GM21526 (cell line): ENCODE data around the gene PYGB.
"Not testable (repeated sequence)": the region's sequence is repeated elsewhere in the genome, so short reads cannot be mapped to it uniquely, and the experiment has no call there.

Source experiments
- ATAC-seq: cut with Tn5 transposase; IDR thresholded peaks from one replicate; pipeline ENCODE4 v1.9.1; 2021; ENCODE audit warnings: moderate library complexity; ENCODE audit not compliant: unreplicated experiment, low FRiP score

The PYGB gene

DNA sequence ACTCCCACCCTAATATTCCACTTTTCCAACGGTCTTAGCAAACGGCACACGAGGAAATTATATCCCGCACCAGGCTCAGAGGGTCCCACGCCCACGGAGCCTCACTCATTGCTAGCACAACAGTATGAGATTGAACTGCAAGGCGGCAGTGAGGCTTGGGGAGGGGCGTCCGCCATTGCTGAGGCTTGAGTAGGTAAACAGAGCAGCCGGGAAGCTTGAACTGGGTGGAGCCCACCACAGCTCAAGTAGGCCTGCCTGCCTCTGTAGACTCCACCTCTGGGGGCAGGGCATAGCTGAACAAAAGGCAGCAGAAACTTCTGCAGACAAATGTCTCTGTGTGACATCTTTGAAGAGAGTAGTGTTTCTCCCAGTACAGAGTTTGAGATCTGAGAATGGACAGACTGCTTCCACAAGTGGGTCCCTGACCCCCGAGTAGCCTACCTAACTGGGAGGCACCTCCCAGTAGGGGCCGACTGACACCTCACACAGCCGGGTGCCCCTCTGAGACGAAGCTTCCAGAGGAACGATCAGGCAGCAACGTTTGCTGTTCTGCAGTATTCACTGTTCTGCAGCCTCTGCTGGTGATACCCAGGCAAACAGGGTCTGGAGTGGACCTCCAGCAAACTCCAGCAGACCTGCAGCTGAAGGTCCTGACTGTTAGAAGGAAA is 13.0 kb downstream of the PYGB start:
- not testable (repeated sequence) for ATAC-seq

DNA sequence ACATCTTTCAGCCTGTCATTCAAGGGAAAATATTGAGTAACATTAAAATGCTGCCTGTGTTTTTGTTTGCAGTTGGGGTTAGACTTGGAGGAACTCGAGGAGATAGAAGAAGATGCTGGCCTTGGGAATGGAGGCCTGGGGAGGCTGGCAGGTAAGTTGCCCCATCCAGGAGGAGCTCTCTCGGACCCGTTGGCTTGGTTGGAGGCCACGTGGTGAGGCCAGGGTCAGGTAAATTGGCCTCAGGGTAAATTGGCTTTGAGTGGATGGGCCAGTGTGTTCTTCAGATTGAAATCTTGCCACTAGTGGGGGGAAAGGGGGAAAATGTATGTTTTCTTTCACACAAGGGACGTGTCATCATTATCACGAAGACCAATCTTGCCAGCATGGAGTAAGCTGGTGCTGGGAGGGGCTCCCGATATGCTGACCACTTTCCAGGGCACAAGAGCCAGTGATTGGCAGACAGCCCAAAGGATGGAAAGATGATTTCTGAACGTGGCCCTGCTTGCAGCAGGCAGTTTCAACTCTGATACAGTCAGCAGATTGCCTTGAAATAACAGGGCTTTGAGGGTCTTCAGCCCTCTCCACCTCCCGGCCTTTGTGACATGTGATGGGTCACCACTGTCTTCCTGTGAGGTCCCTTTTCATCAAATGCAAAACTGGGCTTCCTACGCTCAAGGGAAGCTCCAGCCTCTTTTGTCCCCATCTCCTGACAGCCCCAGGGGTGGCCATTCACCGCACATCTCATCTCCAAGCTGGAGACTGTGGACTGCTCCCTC is 21.4 kb downstream of the PYGB start:
- no peak for ATAC-seq

DNA sequence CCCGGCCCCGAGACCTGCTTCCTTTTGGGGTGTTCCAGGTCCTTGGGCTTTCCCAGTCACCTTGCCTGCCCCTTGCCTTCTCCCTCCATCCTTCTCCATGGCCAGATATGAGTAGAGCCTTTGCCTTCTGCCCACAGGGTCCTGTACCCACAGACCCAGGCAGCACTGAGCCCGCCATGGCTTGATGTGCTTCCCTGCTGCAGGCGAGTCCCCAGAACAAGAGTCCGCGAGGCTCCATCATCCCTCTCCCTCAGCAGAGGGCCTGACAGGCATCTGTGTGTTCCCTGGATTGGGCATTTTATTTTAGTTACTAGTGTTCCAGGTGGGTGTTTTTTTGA is 21.9 kb downstream of the PYGB start:
- no peak for ATAC-seq

DNA sequence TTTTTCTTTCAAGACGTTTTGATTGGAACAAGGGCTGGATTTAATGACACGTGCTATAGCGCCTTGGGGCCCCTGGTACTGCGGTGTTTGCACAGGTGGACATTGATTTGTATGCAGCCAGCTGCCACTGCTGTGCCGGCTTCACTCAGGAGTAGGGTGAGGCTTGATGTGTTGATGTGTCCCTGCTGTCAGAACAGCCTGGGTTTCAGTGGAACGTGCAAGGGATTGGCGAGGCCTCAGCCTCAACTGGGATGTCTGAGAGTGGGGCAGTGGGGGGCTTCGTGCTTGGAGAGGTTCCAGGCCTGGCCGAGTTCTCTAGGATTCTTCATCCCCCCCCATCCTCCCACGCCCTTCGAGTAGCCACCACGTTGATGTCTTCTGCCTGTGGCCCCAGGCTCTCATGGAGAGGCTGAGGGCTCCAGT is 23.0 kb downstream of the PYGB start:
- no peak for ATAC-seq

DNA sequence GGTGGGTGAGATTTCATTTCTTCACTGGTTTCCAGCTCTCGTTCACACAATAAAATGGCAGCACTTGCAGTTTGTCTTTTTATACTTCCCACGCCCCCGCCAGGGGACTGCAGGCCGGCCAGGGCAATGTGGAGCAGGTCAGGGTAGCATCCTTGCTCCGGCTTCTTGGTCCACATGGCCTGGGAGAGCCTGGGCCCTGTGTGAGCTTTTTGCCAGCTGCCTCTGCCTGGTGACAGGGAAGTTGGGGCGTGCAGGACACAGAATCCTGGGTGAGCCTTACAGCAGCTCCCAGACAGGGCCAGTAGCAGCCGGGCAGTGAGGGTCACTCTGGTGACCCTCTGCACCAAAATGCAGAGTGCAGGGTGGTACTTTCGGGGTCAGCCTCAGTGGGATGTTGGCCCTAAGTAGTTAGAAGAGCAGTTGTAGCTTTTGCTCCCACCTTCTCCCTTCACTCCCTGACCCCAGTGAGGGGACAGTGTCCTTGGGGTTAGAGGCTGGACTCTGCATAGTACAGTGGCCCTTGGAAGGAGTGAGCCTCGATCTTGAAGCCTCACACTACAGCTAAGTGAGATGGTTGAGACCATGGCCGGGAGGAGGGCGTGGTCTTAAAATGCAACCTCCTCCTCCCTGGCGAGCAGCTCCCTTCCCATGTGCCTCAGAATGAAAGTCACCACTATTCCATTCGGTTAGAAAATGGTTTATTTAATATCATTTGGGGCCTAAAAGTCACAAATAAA is 23.8 kb downstream of the PYGB start:
- ATAC-seq = no peak

DNA sequence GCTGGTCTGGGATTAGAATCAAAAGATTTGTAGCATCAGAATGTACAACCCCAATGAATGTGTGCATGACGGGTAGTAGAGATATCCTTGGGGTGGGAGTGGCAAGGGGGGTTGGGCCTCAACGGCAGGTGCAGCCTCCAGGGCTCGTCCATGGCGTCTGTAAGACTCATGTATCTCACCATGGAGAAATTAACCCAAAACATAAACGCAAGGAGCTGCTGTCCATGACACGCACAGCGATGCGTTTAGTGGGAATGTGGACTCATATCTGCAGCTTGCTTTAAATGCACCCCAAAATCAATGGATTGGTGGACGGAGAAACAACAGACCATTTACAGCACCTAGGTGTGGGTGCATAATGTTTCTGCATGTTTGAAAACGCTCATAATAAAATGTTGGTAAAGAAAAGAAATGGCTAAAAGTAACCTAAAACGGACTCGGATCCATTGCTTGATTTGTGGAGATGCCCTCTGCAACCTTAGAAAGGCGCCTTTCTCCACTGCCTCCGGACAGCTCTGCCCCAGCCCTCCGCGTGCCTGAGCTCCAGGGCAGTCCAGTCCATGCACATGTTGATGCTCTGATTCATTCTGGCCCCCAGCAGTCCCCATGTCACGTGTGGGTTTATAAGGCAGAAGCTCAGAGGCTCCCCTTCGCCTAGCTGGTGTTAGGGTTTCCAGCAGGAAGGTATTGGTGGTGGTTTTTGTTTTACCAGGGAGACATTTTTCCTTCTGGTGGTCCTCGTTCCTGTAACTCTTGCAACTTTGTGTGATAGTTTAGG is 24.5 kb downstream of the PYGB start:
- ATAC-seq = no peak

DNA sequence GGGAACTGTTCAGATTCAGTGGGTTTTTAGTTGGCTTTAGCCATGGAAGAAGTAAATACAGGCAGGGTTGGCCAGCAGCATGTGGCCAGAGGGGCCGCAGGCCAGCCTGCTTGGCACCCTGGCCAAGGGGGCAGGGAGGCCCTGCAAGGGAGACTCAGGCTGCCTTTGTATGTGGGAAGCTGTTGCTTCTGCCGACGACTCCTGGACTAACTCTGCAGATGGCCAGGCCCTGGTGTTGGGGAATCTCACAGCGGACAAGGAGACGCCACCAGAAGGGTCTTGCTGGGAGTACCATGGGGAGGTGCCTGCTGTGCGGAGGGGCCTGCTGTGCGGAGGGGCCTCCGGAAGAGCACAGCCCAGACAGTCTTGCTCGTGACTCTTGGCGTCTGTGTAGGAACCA is 25.2 kb downstream of the PYGB start:
- no peak for ATAC-seq

DNA sequence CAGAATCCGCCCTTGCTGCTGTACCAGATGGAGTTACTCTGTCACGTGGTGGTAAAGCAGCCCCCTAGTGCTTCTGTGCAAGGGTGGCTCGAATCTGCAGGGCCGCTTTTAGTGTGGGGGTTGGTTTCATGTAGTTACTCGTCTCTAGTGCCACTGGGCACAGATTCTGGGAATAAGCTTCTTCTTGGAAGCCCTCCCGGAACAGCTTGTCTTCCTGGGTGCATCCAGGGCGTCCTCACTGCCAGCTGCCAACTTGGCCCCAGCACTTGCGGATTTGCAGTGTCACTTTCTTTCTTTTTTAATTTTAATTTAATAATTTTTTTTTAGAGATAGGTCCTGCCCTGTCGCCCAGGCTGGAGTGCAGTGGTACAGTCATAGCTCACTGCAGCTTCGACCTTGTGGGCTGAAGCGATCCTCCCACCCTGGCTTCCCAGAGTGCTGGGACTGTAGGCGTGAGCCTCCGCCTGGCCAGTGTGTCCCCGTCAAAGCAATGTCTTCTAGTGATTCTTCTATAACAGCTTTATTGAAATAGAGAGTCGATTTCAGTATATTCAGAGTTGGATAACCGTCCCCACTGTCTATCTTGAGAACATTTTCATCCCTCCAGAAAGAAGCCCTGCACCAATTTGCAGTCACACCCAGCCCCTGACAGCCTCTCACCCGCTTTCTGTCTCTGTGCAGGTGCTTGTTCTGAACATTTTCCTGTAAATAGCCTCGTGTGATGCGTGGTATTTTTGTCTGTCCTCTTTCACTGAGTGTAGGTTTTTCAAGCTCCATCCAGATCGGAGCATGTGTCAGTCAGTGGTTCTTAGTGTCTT is 25.9 kb downstream of the PYGB start:
- no peak for ATAC-seq

DNA sequence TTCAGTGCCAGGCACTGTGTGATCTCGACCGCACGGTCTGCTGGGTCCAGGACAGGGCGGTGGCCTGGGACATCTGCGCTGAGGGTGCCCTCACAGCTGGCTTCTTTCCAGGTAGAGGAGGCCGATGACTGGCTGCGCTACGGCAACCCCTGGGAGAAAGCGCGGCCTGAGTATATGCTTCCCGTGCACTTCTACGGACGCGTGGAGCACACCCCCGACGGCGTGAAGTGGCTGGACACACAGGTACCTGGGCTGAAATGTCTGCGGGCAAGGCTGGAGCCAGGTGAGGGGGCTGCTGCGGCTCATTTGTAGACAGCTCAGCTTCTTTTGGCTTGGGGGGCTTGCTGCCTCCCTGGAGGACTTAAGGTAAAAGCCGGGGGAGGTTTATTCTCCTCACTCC is 26.6 kb downstream of the PYGB start:
- no peak for ATAC-seq

DNA sequence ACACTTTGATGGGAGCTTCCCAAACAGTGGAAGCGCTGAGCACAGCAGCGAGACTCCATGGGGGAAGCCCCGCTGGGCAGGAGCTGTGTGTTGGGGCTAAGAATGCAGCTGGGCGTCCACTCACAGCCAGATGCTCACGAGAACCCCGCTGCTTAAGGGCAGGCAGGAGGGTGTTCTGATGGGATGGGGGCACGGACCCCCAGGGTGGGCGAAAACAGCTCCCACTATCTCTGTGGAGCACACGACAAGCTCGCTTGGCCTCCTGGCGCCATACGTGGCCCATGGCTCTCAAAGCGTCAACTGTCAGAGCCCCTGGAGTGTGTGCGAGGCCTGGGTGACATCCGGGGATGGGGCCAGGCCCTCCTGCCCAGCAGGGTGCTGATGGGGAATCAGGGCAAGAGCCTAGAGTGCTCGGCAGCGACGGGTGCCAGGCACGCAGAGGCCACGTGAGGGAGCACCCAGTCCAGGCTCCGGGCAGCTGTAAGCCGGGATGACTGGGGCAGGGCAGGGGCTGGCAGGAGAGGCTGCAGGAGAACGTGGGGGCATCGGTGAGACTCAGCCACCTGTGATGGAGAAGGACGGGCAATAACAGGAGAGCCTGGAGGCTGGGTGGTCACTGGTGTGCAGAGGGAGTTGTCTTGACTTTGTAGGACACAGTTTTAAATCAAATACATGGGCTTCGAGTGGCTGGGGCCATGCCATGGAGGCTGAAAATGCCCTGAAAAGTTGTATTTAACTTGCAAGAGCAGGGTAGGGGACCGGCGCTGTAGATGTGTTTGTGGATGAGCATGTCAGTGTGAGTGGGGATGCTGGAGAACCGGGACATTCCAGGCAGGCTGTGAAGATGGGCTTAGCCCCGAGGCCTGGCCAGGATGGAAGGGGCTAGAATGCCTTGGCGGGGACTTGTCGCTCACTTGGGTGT is 27.3 kb downstream of the PYGB start:
- ATAC-seq = no peak

DNA sequence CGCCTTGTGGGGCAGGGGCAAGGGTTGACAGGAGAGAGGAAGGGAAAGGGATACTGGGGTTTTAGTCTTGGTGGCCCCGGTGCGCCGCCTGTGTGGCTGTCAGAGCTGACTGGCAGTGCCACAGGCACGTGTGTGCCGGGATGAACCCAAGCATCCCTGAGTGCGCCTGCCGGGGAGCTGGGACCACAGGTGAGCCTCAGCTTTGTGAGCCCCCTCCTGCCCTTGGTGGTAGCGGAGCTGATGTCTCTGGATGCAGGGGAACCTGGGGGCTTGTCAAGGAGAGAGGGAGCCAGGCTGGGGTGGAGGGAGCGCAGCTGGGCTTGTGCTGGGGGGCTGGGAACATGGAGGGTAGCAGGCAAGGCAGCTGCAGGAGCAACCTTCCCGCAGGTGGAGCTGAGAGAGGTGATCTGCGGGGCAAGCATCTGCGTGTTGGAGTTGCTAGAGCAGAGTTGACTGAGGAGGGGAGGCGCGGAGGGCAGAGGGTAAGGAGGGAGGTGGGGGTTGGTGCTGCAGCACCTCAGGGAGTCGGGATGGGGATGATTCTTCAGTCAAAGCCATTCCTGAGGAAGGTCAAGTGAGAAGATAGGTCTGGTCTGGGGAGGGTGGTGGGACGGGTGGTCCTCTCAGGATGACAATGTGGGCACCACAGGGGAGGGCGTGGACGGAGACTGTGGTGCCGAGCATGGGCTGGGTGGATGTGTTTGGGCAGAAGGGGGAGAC is 28.1 kb downstream of the PYGB start:
- ATAC-seq = no peak

DNA sequence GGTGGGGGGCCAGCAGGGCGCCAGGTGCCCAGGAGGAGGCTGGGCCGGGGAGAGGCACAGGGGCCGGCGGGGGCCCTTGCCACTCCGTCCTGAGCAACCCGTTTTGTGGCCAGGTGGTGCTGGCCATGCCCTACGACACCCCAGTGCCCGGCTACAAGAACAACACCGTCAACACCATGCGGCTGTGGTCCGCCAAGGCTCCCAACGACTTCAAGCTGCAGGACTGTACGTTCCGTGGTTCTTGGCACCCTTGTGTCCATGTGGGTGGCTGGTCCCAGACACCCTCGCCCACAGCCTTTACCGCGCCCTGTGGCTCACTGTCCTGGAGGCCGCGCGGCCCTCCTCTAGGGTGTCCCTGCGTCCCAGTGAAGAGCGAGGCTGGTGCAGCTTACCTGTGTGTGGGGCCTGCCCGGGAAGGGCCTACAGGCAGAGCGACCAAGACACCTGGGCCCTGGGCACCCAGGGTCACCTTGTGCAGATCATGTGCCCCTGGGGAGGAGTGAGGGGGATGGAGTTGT is 28.7 kb downstream of the PYGB start:
- no peak for ATAC-seq

DNA sequence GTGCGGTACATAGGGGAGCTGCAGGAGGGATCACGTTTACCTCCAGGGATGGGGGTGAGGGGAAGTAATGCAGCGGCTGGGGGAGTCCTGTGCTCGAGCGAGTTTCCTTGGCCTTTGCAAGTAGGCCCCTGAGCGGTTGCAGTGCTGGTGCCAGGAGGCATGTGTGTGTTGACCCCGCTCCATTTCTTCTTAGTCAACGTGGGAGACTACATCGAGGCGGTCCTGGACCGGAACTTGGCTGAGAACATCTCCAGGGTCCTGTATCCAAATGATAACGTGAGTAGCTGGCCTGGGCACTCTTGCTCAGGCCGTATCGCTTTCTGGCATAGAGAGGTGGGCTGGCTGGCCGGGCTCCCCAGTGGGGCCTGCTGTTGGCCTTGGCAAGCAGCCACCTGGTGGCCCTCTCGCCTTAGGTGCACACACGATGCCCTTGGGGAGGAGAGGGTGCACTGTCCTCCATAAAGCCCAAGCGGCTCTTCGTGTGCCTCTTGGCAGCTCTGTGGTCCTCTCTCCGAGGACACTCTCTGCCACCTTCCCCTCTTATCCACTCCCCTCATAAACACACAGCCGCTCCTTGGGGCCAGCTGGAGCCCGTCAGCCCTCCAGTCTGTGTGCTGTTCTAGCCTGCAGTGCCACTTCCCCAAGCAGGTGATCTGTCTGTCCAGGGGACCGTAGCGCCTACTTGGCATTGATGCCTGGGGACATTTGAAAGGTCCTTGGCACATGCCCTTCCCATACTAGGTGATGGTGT is 29.3 kb downstream of the PYGB start:
- ATAC-seq = no peak

DNA sequence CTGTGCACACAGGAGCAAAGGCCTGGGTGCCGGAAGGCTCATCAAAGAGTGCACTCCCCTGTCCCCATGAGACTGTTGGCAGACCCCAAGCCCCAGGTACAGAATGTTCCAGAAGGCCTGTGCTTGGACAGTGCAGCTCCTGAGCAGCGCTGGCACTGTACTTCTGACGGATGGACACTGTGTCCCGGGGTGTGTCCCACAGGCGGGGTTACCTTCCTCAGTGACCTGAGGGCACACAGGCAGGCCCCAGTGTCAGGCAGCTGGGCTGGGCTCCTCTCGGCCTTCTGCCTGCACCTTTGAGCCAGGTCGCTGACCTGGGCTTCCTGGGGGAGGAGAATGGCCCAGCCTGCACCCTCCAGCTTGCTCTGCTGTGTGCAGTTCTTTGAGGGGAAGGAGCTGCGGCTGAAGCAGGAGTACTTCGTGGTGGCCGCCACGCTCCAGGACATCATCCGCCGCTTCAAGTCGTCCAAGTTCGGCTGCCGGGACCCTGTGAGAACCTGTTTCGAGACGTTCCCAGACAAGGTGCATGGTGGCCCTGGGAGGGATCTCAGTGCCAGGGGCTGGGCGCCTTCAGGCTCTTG is 30.1 kb downstream of the PYGB start:
- ATAC-seq = no peak

DNA sequence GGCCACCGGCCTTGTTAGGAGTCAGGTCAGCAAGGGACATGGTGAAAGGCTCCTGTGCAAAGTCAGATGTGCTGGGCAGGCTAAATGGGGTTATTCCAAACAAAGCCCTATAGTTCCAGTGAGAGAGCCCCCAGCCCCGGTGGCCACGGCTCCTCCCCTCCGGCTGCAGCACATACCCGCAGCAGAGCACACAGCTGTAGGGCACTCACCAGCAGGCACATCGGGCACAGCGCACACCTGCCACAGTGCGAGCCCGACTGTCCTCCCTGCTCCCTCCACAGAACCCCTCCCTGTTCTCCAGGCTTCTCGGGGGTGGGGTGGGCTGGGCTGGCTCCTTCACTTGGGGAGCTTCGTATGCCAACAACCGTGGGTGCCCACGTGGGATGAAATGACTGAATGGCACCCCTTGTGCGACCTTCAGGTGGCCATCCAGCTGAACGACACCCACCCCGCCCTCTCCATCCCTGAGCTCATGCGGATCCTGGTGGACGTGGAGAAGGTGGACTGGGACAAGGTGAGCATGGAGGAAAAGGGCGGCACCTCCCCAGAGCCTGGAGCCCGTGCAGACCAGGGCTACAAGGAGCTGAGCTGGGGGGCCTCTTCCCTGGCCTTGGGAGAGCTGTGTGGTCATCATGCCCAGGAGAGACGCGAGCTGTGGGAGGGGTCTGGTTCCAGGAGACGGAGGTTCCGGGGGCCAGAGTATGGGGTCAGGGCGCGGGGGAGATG is 30.9 kb downstream of the PYGB start:
- no peak for ATAC-seq

DNA sequence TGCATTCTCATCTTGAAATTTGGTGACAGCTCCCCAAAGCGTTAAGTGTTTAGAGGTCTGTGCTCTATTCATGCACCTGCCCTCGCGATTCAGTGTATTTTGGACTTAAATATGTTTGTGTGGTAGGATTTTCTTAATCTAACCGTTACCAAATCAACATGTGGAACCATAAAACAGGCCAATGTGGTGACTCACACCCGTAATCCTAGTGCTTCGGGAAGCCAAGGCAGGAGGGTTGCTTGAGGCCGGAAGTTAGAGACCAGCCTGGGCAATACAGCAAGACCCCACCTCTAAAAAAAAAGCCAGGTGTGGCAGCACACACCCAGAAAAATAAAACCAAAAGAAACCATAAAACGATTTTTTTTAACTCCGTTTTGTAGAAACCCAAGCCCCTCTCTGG is 31.5 kb downstream of the PYGB start:
- no peak for ATAC-seq
